ENCODE measurements around the gene ADAMTS6.

The ADAMTS6 gene

GRCh38 chr5:65171645-65172044 lies 310.1 kb downstream of the ADAMTS6 start:
- CTCF ChIA-PET = interaction anchor here (0.7 kb wide), 1 partner anchor 63 kb away, joined by 7 read pairs; no protein-coding TSS in a partner anchor
- TF ChIP-seq, protein P1, sequence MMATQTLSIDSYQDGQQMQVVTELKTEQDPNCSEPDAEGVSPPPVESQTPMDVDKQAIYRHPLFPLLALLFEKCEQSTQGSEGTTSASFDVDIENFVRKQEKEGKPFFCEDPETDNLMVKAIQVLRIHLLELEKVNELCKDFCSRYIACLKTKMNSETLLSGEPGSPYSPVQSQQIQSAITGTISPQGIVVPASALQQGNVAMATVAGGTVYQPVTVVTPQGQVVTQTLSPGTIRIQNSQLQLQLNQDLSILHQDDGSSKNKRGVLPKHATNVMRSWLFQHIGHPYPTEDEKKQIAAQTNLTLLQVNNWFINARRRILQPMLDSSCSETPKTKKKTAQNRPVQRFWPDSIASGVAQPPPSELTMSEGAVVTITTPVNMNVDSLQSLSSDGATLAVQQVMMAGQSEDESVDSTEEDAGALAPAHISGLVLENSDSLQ (IDR thresholded peaks at IDR 0.05) = no peak
- TF ChIP-seq ARNT (IDR thresholded peaks at IDR 0.05) (no peak), FOXA1 (IDR thresholded peaks at IDR 0.05) (no peak), SP1 (IDR thresholded peaks at IDR 0.05) (no peak)
- POLR2A ChIA-PET = no interaction called here
- DNase-seq (ENCODE audit: extremely low spot score) = no peak

GRCh38 chr5:65163698-65164097 lies 318.0 kb downstream of the ADAMTS6 start:
- no peak for DNase-seq (ENCODE audit: extremely low spot score)
- CTCF ChIA-PET = no interaction called here
- no peak for TF ChIP-seq HDGF (IDR thresholded peaks at IDR 0.05; ENCODE audit: borderline replicate concordance)
- TF ChIP-seq, protein P1 (IDR thresholded peaks at IDR 0.05) = no peak
- no peak for TF ChIP-seq SUZ12 (IDR thresholded peaks at IDR 0.05)
- no peak for TF ChIP-seq CTBP1 (IDR thresholded peaks at IDR 0.05; ENCODE audit: borderline replicate concordance)
- TF ChIP-seq L3MBTL2 (conservative IDR thresholded peaks at IDR 0.05) = no peak
- no peak for TF ChIP-seq ZNF384 (IDR thresholded peaks at IDR 0.05)
- TF ChIP-seq SP1 (IDR thresholded peaks at IDR 0.05) = no peak
- no peak for TF ChIP-seq ARNT (IDR thresholded peaks at IDR 0.05)
- TF ChIP-seq BHLHE40 (IDR thresholded peaks at IDR 0.05; ENCODE audit: borderline replicate concordance) = no peak
- no peak for TF ChIP-seq FOXA1 (IDR thresholded peaks at IDR 0.05)
- no peak for TF ChIP-seq NFRKB (IDR thresholded peaks at IDR 0.05)
- no peak for TF ChIP-seq FOXK2 (IDR thresholded peaks at IDR 0.05)
- POLR2A ChIA-PET = no interaction called here

GRCh38 chr5:65161655-65162054 lies 320.1 kb downstream of the ADAMTS6 start:
- ChIA-PET POLR2A (no interaction called here), CTCF (no interaction called here)
- TF ChIP-seq NFRKB (IDR thresholded peaks at IDR 0.05) = no peak
- TF ChIP-seq LEF1 (IDR thresholded peaks at IDR 0.05; ENCODE audit: borderline replicate concordance) = no peak
- TF ChIP-seq L3MBTL2 (conservative IDR thresholded peaks at IDR 0.05) = no peak
- TF ChIP-seq HDGF (IDR thresholded peaks at IDR 0.05; ENCODE audit: borderline replicate concordance) = no peak
- no peak for TF ChIP-seq FOXA1 (IDR thresholded peaks at IDR 0.05)
- TF ChIP-seq ARNT (IDR thresholded peaks at IDR 0.05) = no peak
- no peak for TF ChIP-seq BHLHE40 (IDR thresholded peaks at IDR 0.05; ENCODE audit: borderline replicate concordance)
- TF ChIP-seq ZNF384 (IDR thresholded peaks at IDR 0.05) = no peak
- no peak for TF ChIP-seq CTBP1 (IDR thresholded peaks at IDR 0.05; ENCODE audit: borderline replicate concordance)
- TF ChIP-seq, protein P1 (IDR thresholded peaks at IDR 0.05) = no peak
- TF ChIP-seq SUZ12 (IDR thresholded peaks at IDR 0.05) = no peak
- DNase-seq (ENCODE audit: extremely low spot score) = no peak

DNA sequence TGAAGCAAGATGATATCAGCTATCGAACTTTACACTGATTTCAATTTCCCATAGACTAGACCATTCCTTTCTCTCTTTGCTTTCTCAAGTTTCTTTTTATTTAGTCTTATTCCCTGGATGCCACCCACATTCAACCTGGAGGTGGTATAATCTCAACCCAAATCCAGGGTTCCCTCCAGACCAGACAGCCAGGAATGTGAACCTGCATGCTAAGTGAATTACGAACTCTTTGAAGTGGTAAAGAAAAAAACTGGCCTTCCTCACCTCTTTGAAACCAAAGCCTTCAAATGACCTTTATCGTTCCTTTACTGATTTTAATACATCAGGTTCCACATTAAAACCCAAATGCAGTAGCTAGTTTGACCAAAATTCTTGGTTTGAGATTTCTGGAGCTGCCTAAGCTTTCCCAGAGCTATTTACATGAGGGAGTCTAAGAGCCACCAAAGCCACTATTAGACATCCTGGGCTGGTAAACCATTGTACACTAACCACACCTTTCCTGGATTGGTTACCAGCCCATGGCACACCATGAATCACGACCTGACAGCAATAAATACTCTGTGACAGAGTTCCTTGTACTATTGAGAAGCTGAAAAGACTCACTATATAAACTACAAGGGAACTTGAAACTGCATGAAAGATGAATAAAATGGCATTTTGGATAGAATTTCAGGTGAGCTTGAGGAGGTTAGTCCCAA lies 323.7 kb downstream of the ADAMTS6 start:
- no peak for DNase-seq (ENCODE audit: extremely low spot score)
- POLR2A ChIA-PET = no interaction called here
- CTCF ChIA-PET = no interaction called here
- TF ChIP-seq SUZ12 (IDR thresholded peaks at IDR 0.05) (no peak), HDGF (IDR thresholded peaks at IDR 0.05; ENCODE audit: borderline replicate concordance) (no peak), LEF1 (IDR thresholded peaks at IDR 0.05; ENCODE audit: borderline replicate concordance) (no peak), BHLHE40 (IDR thresholded peaks at IDR 0.05; ENCODE audit: borderline replicate concordance) (no peak), CTBP1 (IDR thresholded peaks at IDR 0.05; ENCODE audit: borderline replicate concordance) (no peak), SP1 (IDR thresholded peaks at IDR 0.05) (no peak), FOXK2 (IDR thresholded peaks at IDR 0.05) (no peak), ARNT (IDR thresholded peaks at IDR 0.05) (no peak), FOXM1 (IDR thresholded peaks at IDR 0.05; ENCODE audit: borderline replicate concordance) (no peak), TARDBP (IDR thresholded peaks at IDR 0.05) (no peak), ZNF384 (IDR thresholded peaks at IDR 0.05) (no peak), NFRKB (IDR thresholded peaks at IDR 0.05) (no peak)

DNA sequence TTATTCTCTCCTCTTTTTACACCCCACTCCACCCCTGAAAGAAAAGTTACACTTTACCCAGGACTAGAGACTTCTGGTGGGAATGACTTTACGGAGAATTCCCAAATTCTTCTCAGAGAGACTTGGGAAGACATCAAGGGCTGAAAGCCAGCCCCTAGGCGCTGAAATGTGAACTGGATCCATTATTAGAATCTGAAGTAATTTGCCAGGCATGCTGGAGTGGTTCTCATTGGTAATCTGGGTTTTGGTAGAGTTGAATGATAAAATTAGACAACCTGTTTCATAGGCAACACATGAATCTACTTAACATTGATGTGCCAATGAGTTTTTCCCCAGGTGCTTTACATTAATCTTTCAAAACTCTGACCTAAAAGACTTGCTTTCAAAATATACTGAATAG lies 324.8 kb downstream of the ADAMTS6 start:
- no peak for DNase-seq (ENCODE audit: extremely low spot score)
- ChIA-PET POLR2A (no interaction called here), CTCF (no interaction called here)
- TF ChIP-seq BHLHE40 (IDR thresholded peaks at IDR 0.05; ENCODE audit: borderline replicate concordance) (no peak), ELF4 (IDR thresholded peaks at IDR 0.05) (no peak), CTBP1 (IDR thresholded peaks at IDR 0.05; ENCODE audit: borderline replicate concordance) (no peak), ARNT (IDR thresholded peaks at IDR 0.05) (no peak), HDGF (IDR thresholded peaks at IDR 0.05; ENCODE audit: borderline replicate concordance) (no peak), NFRKB (IDR thresholded peaks at IDR 0.05) (no peak), SP1 (IDR thresholded peaks at IDR 0.05) (no peak), L3MBTL2 (conservative IDR thresholded peaks at IDR 0.05) (no peak), TARDBP (IDR thresholded peaks at IDR 0.05) (no peak), ZNF384 (IDR thresholded peaks at IDR 0.05) (no peak), LEF1 (IDR thresholded peaks at IDR 0.05; ENCODE audit: borderline replicate concordance) (no peak)
- TF ChIP-seq, protein P1 (IDR thresholded peaks at IDR 0.05) = no peak

DNA sequence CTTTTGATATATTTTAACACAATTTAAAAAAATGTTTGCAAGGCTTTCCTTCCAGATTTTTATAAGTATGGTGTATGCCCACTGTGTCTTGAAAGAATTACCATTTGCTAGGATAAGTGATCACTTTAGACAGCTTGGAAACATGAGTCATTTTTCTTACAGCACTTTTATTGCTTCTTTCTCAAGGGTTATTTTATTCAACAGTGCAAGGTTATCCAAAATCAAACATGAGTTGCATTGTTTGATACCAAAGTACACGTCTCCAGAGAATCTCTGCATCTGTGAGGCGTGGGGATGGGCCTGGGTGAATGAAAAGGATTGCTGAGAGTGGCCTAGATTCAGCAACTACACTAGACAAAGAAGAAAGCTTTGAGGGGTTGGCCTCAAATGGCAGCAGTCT lies 329.6 kb downstream of the ADAMTS6 start:
- ChIA-PET CTCF (no interaction called here), POLR2A (no interaction called here)
- DNase-seq (ENCODE audit: extremely low spot score) = no peak
- TF ChIP-seq FOXA1 (IDR thresholded peaks at IDR 0.05) = no peak
- no peak for TF ChIP-seq FOXM1 (IDR thresholded peaks at IDR 0.05; ENCODE audit: borderline replicate concordance)
- TF ChIP-seq, protein P1 (IDR thresholded peaks at IDR 0.05) = no peak
- TF ChIP-seq ELF4 (IDR thresholded peaks at IDR 0.05) = no peak
- no peak for TF ChIP-seq ARNT (IDR thresholded peaks at IDR 0.05)
